Skeletal muscle satellite cell (primary cell): Measurements from ENCODE around the gene ARID4B.
"Not testable (repeated sequence)": the region's sequence is repeated elsewhere in the genome, so short reads cannot be mapped to it uniquely, and the experiment has no call there.

Experiments
- H3K27me3 ChIP-seq: 2 replicates; pipeline ENCODE4 v1.7.0; 2013; ENCODE audit warnings: low read length; ENCODE audit not compliant: control insufficient read depth, insufficient read depth
- H3K36me3 ChIP-seq: 2 replicates; pipeline ENCODE4 v1.7.0; 2013; ENCODE audit warnings: mild to moderate bottlenecking, control low read depth, low read length; ENCODE audit not compliant: insufficient read depth
- H3K4me1 ChIP-seq: 2 replicates; pipeline ENCODE4 v1.7.0; 2013; ENCODE audit warnings: low read length; ENCODE audit not compliant: control insufficient read depth, insufficient read depth
- H3K4me2 ChIP-seq: 2 replicates; pipeline ENCODE4 v1.7.0; 2013; ENCODE audit warnings: mild to moderate bottlenecking, low read length
- H3K4me3 ChIP-seq: 2 replicates; pipeline ENCODE4 v1.7.0; 2013; ENCODE audit warnings: low read length
- H3K9ac ChIP-seq: 2 replicates; pipeline ENCODE4 v1.7.0; 2013; ENCODE audit warnings: mild to moderate bottlenecking, low read depth, low read length, moderate library complexity
- H3K9me3 ChIP-seq: replicated peaks from 2 replicates; pipeline ENCODE4 v1.7.0; 2013; ENCODE audit warnings: mild to moderate bottlenecking, control low read depth, low read length

The ARID4B gene

GRCh38 chr1:235278233-235278914 lies 49.6 kb downstream of the ARID4B start:
- Histone ChIP-seq H3K9ac (no peak overlapping the region), H3K4me3 (no peak overlapping the region), H3K4me1 (no peaks in the 10 kb centered on the region), H3K4me2 (no peak overlapping the region), H3K36me3 (no peaks in the 10 kb centered on the region), H3K9me3 (no peaks in the 10 kb centered on the region), H3K27me3 (no peaks in the 10 kb centered on the region)

GRCh38 chr1:235277709-235278108 lies 50.3 kb downstream of the ARID4B start:
- Histone ChIP-seq H3K9ac (no peak overlapping the region), H3K9me3 (no peaks in the 10 kb centered on the region), H3K36me3 (no peaks in the 10 kb centered on the region), H3K27me3 (no peaks in the 10 kb centered on the region), H3K4me1 (no peaks in the 10 kb centered on the region), H3K4me2 (no peak overlapping the region), H3K4me3 (no peak overlapping the region)

GRCh38 chr1:235275836-235276235 lies 52.1 kb downstream of the ARID4B start:
- Histone ChIP-seq H3K9ac (no peak overlapping the region), H3K27me3 (no peaks in the 10 kb centered on the region), H3K9me3 (no peaks in the 10 kb centered on the region), H3K4me1 (no peaks in the 10 kb centered on the region), H3K4me3 (no peak overlapping the region), H3K36me3 (no peaks in the 10 kb centered on the region), H3K4me2 (no peak overlapping the region)

GRCh38 chr1:235275223-235275622 lies 52.8 kb downstream of the ARID4B start:
- no peak overlapping the region for H3K4me2 ChIP-seq
- H3K4me1 ChIP-seq = no peaks in the 10 kb centered on the region
- no peaks in the 10 kb centered on the region for H3K36me3 ChIP-seq
- H3K9me3 ChIP-seq = no peaks in the 10 kb centered on the region
- no peaks in the 10 kb centered on the region for H3K27me3 ChIP-seq
- H3K9ac ChIP-seq = no peak overlapping the region
- no peak overlapping the region for H3K4me3 ChIP-seq

- Histone ChIP-seq H3K36me3 (no peaks in the 10 kb centered on the region), H3K4me1 (no peaks in the 10 kb centered on the region), H3K4me2 (no peak overlapping the region), H3K9ac (no peak overlapping the region), H3K9me3 (no peaks in the 10 kb centered on the region), H3K27me3 (no peaks in the 10 kb centered on the region), H3K4me3 (no peak overlapping the region)
These were observed 55.1 kb downstream of the ARID4B start for GRCh38 chr1:235272851-235273250.

- Histone ChIP-seq H3K4me1 (no peaks in the 10 kb centered on the region), H3K9ac (no peak overlapping the region), H3K27me3 (no peaks in the 10 kb centered on the region)
These were observed 57.4 kb downstream of the ARID4B start for GRCh38 chr1:235270625-235271024.

GRCh38 chr1:235269990-235270389 lies 58.0 kb downstream of the ARID4B start:
- not testable (repeated sequence) for H3K4me1 ChIP-seq, H3K9me3 ChIP-seq, H3K36me3 ChIP-seq, H3K4me2 ChIP-seq, H3K4me3 ChIP-seq, H3K9ac ChIP-seq, H3K27me3 ChIP-seq

More at GRCh38 chr1:235270625-235271024, 57.4 kb downstream of the ARID4B start:
- Histone ChIP-seq H3K4me2 (no peak overlapping the region), H3K9me3 (no peaks in the 10 kb centered on the region), H3K4me3 (no peak overlapping the region), H3K36me3 (no peaks in the 10 kb centered on the region)

- H3K4me1 ChIP-seq = no peaks in the 10 kb centered on the region
- H3K36me3 ChIP-seq = no peaks in the 10 kb centered on the region
- H3K9me3 ChIP-seq = no peaks in the 10 kb centered on the region
- H3K4me3 ChIP-seq = no peak overlapping the region
- no peak overlapping the region for H3K4me2 ChIP-seq
- no peaks in the 10 kb centered on the region for H3K27me3 ChIP-seq
- no peak overlapping the region for H3K9ac ChIP-seq
These were observed 59.4 kb downstream of the ARID4B start for GRCh38 chr1:235268379-235269125.

- Histone ChIP-seq H3K9ac (no peak overlapping the region), H3K9me3 (no peaks in the 10 kb centered on the region), H3K27me3 (no peaks in the 10 kb centered on the region), H3K4me3 (no peak overlapping the region), H3K4me2 (no peak overlapping the region), H3K36me3 (no peaks in the 10 kb centered on the region), H3K4me1 (no peaks in the 10 kb centered on the region)
These were observed 61.0 kb downstream of the ARID4B start for GRCh38 chr1:235266967-235267366.

- no peak overlapping the region for H3K9ac ChIP-seq
- H3K4me1 ChIP-seq = no peaks in the 10 kb centered on the region
- no peak overlapping the region for H3K4me3 ChIP-seq
These were observed 61.7 kb downstream of the ARID4B start for GRCh38 chr1:235266325-235266724.

DNA sequence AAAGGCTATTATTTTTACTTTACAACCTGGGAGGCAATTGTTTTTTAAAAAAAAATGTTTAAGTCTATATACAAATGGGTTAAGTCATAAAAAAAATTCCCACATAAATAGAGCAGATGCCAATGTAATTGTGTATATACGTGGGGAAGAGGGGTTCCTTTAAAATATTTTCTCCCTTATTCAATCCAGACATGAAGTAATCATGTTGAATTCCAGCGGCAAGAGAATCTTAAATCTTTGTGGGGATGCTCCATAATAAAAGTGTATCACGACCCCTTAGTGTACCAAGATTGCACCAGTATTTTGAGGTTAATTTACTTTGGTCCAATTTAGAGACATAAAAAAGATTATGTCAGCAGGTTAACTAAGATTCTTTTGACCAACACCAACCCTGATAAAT lies 62.1 kb downstream of the ARID4B start:
- H3K36me3 ChIP-seq = no peaks in the 10 kb centered on the region
- H3K4me1 ChIP-seq = no peaks in the 10 kb centered on the region
- no peak overlapping the region for H3K4me3 ChIP-seq
- no peaks in the 10 kb centered on the region for H3K27me3 ChIP-seq
- H3K4me2 ChIP-seq = no peak overlapping the region
- H3K9me3 ChIP-seq = no peaks in the 10 kb centered on the region
- H3K9ac ChIP-seq = no peak overlapping the region

More at GRCh38 chr1:235266325-235266724, 61.7 kb downstream of the ARID4B start:
- Histone ChIP-seq H3K36me3 (no peaks in the 10 kb centered on the region), H3K4me2 (no peak overlapping the region), H3K27me3 (no peaks in the 10 kb centered on the region), H3K9me3 (no peaks in the 10 kb centered on the region)

- H3K36me3 ChIP-seq = no peaks in the 10 kb centered on the region
- H3K4me2 ChIP-seq = no peak overlapping the region
- no peak overlapping the region for H3K4me3 ChIP-seq
- no peaks in the 10 kb centered on the region for H3K9me3 ChIP-seq
- no peaks in the 10 kb centered on the region for H3K4me1 ChIP-seq
- H3K9ac ChIP-seq = no peak overlapping the region
- no peaks in the 10 kb centered on the region for H3K27me3 ChIP-seq
These were observed 63.7 kb downstream of the ARID4B start for GRCh38 chr1:235264327-235264726.
